DND-41 (cell line): ENCODE measurements around the gene ARSI.

Experiments used
- ATAC-seq: fragments of 200-7000 bp; cut with Tn5 transposase; 3 replicates; pipeline ENCODE4 v1.9.1; 2021; ENCODE audit warnings: low read depth; ENCODE audit not compliant: insufficient read depth
- DNase-seq: peaks from one replicate; pipeline ENCODE4 v3.0.0-alpha.2; 2020
- H2AFZ ChIP-seq: 2 replicates; pipeline ENCODE4 v1.6.0; 2012; ENCODE audit warnings: low read depth, low read length
- H3K27ac ChIP-seq: 2 replicates; pipeline ENCODE4 v1.5.1; 2012; ENCODE audit warnings: low read length, inconsistent platforms
- H3K27me3 ChIP-seq: fragments of 200-600 bp; sonication (generic); 2 replicates; pipeline ENCODE4 v1.6.0; 2012; ENCODE audit warnings: low read length, mild to moderate bottlenecking, inconsistent platforms; ENCODE audit not compliant: insufficient read depth, poor library complexity
- H3K36me3 ChIP-seq: 2 replicates; pipeline ENCODE4 v1.5.1; 2012; ENCODE audit warnings: low read length, inconsistent platforms; ENCODE audit not compliant: insufficient read depth
- H3K4me1 ChIP-seq: 2 replicates; pipeline ENCODE4 v1.5.1; 2012; ENCODE audit warnings: mild to moderate bottlenecking, low read length; ENCODE audit not compliant: insufficient read depth
- H3K4me2 ChIP-seq: 2 replicates; pipeline ENCODE4 v1.6.0; 2012; ENCODE audit warnings: mild to moderate bottlenecking, moderate library complexity, low read length, inconsistent platforms; ENCODE audit not compliant: insufficient read depth
- H3K4me3 ChIP-seq, 2 experiments: fragments of 200-600 bp in 1 of 2; shearing (Covaris generic) in 1 of 2; 2 replicates each; pipeline ENCODE4 v1.5.1; 2012 to 2016; ENCODE audit warnings: inconsistent platforms in 2 of 2, low read length in 2 of 2, mild to moderate bottlenecking in 2 of 2, low read depth in 1 of 2, moderate library complexity in 1 of 2
- H3K79me2 ChIP-seq: 2 replicates; pipeline ENCODE4 v1.6.0; 2012; ENCODE audit warnings: low read length, inconsistent platforms; ENCODE audit not compliant: insufficient read depth
- H3K9ac ChIP-seq: 2 replicates; pipeline ENCODE4 v1.6.0; 2012; ENCODE audit warnings: low read depth, mild to moderate bottlenecking, inconsistent platforms, low read length, moderate library complexity
- H3K9me3 ChIP-seq: 2 replicates; pipeline ENCODE4 v1.5.1; 2012; ENCODE audit warnings: low read length, moderate library complexity, mild to moderate bottlenecking, inconsistent platforms; ENCODE audit not compliant: insufficient read depth, severe bottlenecking
- H4K20me1 ChIP-seq: 2 replicates; pipeline ENCODE4 v1.6.0; 2012; ENCODE audit warnings: low read length; ENCODE audit not compliant: insufficient read depth
- CTCF ChIP-seq: IDR thresholded peaks from 2 replicates; pipeline ENCODE4 v1.5.1; 2012; ENCODE audit warnings: borderline replicate concordance, low read length, moderate library complexity, mild to moderate bottlenecking; ENCODE audit not compliant: poor library complexity, severe bottlenecking; ENCODE audit errors: extremely low read depth
- EZH2 ChIP-seq: IDR thresholded peaks from 3 replicates; pipeline ENCODE4 v1.6.1; 2012; ENCODE audit warnings: borderline replicate concordance, low read depth, mild to moderate bottlenecking, moderate library complexity, low read length, inconsistent platforms; ENCODE audit not compliant: severe bottlenecking

ARSI gene

GRCh38 chr5:150329881-150330876 is 27.5 kb upstream of the ARSI start:
- H3K9me3 ChIP-seq: no peaks in the 10 kb centered on the region
- no peak overlapping the region for H3K4me2 ChIP-seq
- H4K20me1 ChIP-seq: no peaks in the 10 kb centered on the region
- no peak overlapping the region for H3K4me3 ChIP-seq
- H2AFZ ChIP-seq: no peak overlapping the region
- DNase-seq: peak; percentile 21
- peak; percentile 57; the same call in 2 of the 3 replicates for ATAC-seq
- no peaks in the 10 kb centered on the region for H3K4me1 ChIP-seq
- no peak overlapping the region for H3K27ac ChIP-seq
- peaks cover 27% of the 10 kb centered on the region for H3K27me3 ChIP-seq
- H3K9ac ChIP-seq: no peak overlapping the region
- H3K36me3 ChIP-seq: no peaks in the 10 kb centered on the region
- TF ChIP-seq EZH2 (no peak), CTCF (no peak)
- H3K79me2 ChIP-seq: no peaks in the 10 kb centered on the region

GRCh38 chr5:150329038-150329437 is 26.3 kb upstream of the ARSI start:
- H3K79me2 ChIP-seq: no peaks in the 10 kb centered on the region
- no peak overlapping the region for H3K4me3 ChIP-seq
- ATAC-seq: no peak
- H3K27ac ChIP-seq: no peak overlapping the region
- H3K9me3 ChIP-seq: no peaks in the 10 kb centered on the region
- no peak overlapping the region for H2AFZ ChIP-seq
- no peaks in the 10 kb centered on the region for H3K4me1 ChIP-seq
- H3K36me3 ChIP-seq: no peaks in the 10 kb centered on the region
- H3K9ac ChIP-seq: no peak overlapping the region
- H4K20me1 ChIP-seq: no peaks in the 10 kb centered on the region
- no peak for DNase-seq
- peaks cover 18% of the 10 kb centered on the region for H3K27me3 ChIP-seq
- TF ChIP-seq CTCF (no peak), EZH2 (no peak)
- no peak overlapping the region for H3K4me2 ChIP-seq

GRCh38 chr5:150328515-150328914 is 25.8 kb upstream of the ARSI start:
- H3K27me3 ChIP-seq: peaks cover 13% of the 10 kb centered on the region
- H3K36me3 ChIP-seq: no peaks in the 10 kb centered on the region
- H3K4me3 ChIP-seq: no peak overlapping the region
- ATAC-seq (no peak), DNase-seq (no peak)
- no peak overlapping the region for H3K27ac ChIP-seq
- no peak overlapping the region for H3K9ac ChIP-seq
- TF ChIP-seq CTCF: no peak
- no peak for TF ChIP-seq EZH2
- H3K4me2 ChIP-seq: no peak overlapping the region
- H3K79me2 ChIP-seq: no peaks in the 10 kb centered on the region
- no peak overlapping the region for H2AFZ ChIP-seq
- H4K20me1 ChIP-seq: no peaks in the 10 kb centered on the region
- no peaks in the 10 kb centered on the region for H3K9me3 ChIP-seq
- no peaks in the 10 kb centered on the region for H3K4me1 ChIP-seq
